Activated CD8-positive, alpha-beta T cell treated with anti-CD3 and anti-CD28 coated beads for 36 hours (primary cell): ENCODE data around the gene HIPK1. TPM values are rescaled to one million over a fixed set of nuclear protein-coding genes. Genes with fewer than 3 reads are reported as not detected.

ENCODE experiments used
- ATAC-seq: fragments of 200-7000 bp; cut with Tn5 transposase; one replicate; pipeline ENCODE4 v1.10.0; 2021; ENCODE audit warnings: mild to moderate bottlenecking, moderate library complexity
- CTCF ChIA-PET: fragments of 350-600 bp; sonication (Branson Sonifier 250); formaldehyde crosslinking; loops from one replicate; lab custom pipeline; 2021; ENCODE audit warnings: antibody characterized with exemption; lab: Charles Lee
- POLR2A ChIA-PET: fragments of 350-600 bp; sonication (Branson Sonifier 250); formaldehyde crosslinking; loops from one replicate; lab custom pipeline; 2021; ENCODE audit warnings: antibody characterized with exemption; lab: Charles Lee
- DNase-seq: peaks from one replicate; pipeline ENCODE4 v3.0.0-alpha.2; 2020
- H3K27ac Mint-ChIP-seq: one replicate; pipeline ENCODE4 v1.8.0; 2021; ENCODE audit warnings: mild to moderate bottlenecking, mixed read lengths
- H3K27me3 Mint-ChIP-seq: one replicate; pipeline ENCODE4 v1.8.0; 2021; ENCODE audit warnings: mixed read lengths
- H3K36me3 Mint-ChIP-seq: one replicate; pipeline ENCODE4 v1.8.0; 2021; ENCODE audit warnings: low read depth, mixed read lengths
- H3K4me1 Mint-ChIP-seq: one replicate; pipeline ENCODE4 v1.8.0; 2021; ENCODE audit warnings: low read depth, mixed read lengths
- H3K4me3 Mint-ChIP-seq: one replicate; pipeline ENCODE4 v1.8.0; 2021; ENCODE audit warnings: mild to moderate bottlenecking, moderate library complexity, mixed read lengths
- H3K9me3 Mint-ChIP-seq: one replicate; pipeline ENCODE4 v1.8.0; 2021; ENCODE audit warnings: mixed read lengths
- CTCF ChIP-seq: fragments of 200-600 bp; IDR thresholded peaks from one replicate; pipeline ENCODE4 v1.8.0; 2022; ENCODE audit warnings: antibody characterized with exemption, mild to moderate bottlenecking
- intact Hi-C: fragments of 100-400 bp; cut with micrococcal nuclease; formaldehyde crosslinking; loops from one replicate; pipeline ENCODE4 v1.10.0; 2022
- total RNA-seq, 2 experiments: library from RNA; stranded (reverse); gene quantifications; one replicate each; pipeline ENCODE4 v1.2.3, GENCODE V29; 2021

The HIPK1 gene
- total RNA-seq, 2 experiments from 2014 or later = 42.8 to 45.1 TPM

GRCh38 chr1:114008480-114008941 is 79.4 kb downstream of the HIPK1 start:
- CTCF ChIA-PET = interaction anchor here (1.5 to 3.5 kb wide), 2 partner anchors 26 to 274 kb away, joined by 4 to 13 read pairs; no protein-coding TSS in a partner anchor
- ATAC-seq = no peak

GRCh38 chr1:114008993-114009392 is 79.9 kb downstream of the HIPK1 start:
- POLR2A ChIA-PET = no interaction called here
- DNase-seq (no peak), ATAC-seq (no peak)
- H3K36me3 Mint-ChIP-seq = no peaks in the 10 kb centered on the region
- H3K27ac Mint-ChIP-seq = no peak overlapping the region
- no peaks in the 10 kb centered on the region for H3K4me1 Mint-ChIP-seq
- no peaks in the 10 kb centered on the region for H3K9me3 Mint-ChIP-seq
- no peak for TF ChIP-seq CTCF
- intact Hi-C loops = no loop called here
- no peaks in the 10 kb centered on the region for H3K27me3 Mint-ChIP-seq
- H3K4me3 Mint-ChIP-seq = no peak overlapping the region
- CTCF ChIA-PET = interaction anchor here (1.0 to 3.5 kb wide), 3 partner anchors 9 to 274 kb away, joined by 3 to 13 read pairs (median 4); no protein-coding TSS in a partner anchor

More at GRCh38 chr1:114008480-114008941, 79.4 kb downstream of the HIPK1 start:
- Mint-ChIP-seq H3K4me3 (no peak overlapping the region), H3K27me3 (no peaks in the 10 kb centered on the region), H3K36me3 (no peaks in the 10 kb centered on the region), H3K4me1 (no peaks in the 10 kb centered on the region), H3K27ac (no peak overlapping the region), H3K9me3 (no peaks in the 10 kb centered on the region)
- no peak for TF ChIP-seq CTCF
- POLR2A ChIA-PET = no interaction called here
- DNase-seq = no peak
- intact Hi-C loops = no loop called here

DNA sequence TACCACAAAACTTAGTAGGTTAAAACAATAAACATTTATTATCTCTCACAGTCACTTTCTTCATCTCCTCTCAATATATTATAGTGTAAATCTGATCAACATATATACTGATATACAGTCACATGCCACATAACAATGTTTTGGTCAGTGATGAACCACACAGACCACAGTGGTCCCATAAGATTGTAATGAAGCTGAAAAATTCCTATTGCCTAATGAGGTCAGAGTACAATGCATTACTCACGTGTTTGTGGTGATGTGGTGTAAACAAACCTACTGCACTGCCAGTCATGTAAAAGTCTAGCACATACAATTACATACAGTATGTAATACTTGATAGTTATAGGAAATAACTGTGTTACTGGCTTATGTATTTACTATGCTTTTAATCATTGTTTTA is 80.3 kb downstream of the HIPK1 start:
- no peak for DNase-seq
- H3K4me3 Mint-ChIP-seq = no peak overlapping the region
- H3K27me3 Mint-ChIP-seq = no peaks in the 10 kb centered on the region
- ChIA-PET CTCF (interaction anchor here (1.0 to 3.5 kb wide), 3 partner anchors 9 to 273 kb away, joined by 3 to 13 read pairs (median 4); no protein-coding TSS in a partner anchor), POLR2A (no interaction called here)
- TF ChIP-seq CTCF = no peak
- no peak overlapping the region for H3K27ac Mint-ChIP-seq
- no peaks in the 10 kb centered on the region for H3K4me1 Mint-ChIP-seq
- H3K9me3 Mint-ChIP-seq = no peaks in the 10 kb centered on the region
- H3K36me3 Mint-ChIP-seq = no peaks in the 10 kb centered on the region
- no peak for ATAC-seq
- intact Hi-C loops = no loop called here

DNA sequence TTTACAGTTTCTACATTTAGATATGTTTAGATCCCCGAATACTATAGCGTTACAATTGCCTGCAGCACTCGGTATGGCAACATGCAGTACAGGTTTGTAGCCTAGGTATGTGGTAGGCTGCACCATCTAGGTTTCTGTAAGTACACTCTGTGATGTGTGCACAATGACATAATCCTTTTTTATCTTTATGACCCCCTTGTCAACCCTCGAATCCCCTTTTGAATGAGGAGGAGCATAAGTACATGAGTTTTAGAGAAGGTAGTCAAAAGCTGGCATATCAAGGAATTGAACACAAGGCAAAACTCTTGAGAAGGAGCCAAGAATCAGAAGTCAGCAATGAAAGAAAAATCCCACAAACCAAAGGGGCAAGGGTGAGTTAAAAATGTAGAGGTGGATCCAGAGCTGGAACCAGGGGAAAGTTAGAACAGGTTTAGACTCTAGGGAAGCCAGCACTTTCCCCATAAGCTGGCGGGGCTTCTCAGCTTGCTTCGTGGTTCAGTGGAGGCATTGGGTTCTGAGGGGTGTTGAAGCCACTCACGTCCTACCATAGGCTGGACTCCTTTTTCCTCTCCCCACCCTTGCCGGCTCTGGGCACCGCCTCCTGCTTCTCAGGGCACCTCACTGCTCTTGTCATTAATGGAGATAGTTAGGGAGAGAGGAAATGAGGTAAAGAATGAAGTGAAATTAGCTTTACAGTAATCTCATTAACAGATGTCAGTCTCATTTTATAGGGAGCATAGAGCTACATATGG is 81.5 kb downstream of the HIPK1 start:
- DNase-seq (no peak), ATAC-seq (no peak)
- no peaks in the 10 kb centered on the region for H3K9me3 Mint-ChIP-seq
- H3K36me3 Mint-ChIP-seq = no peaks in the 10 kb centered on the region
- H3K27me3 Mint-ChIP-seq = no peaks in the 10 kb centered on the region
- ChIA-PET CTCF (interaction anchor here (3.5 kb wide), 1 partner anchor 272 kb away, joined by 13 read pairs; no protein-coding TSS in a partner anchor), POLR2A (interaction anchor here (0.8 kb wide), 1 partner anchor 13 kb away, joined by 3 read pairs; no protein-coding TSS in a partner anchor)
- intact Hi-C loops = no loop called here
- no peak for TF ChIP-seq CTCF
- no peak overlapping the region for H3K4me3 Mint-ChIP-seq
- no peak overlapping the region for H3K27ac Mint-ChIP-seq
- no peaks in the 10 kb centered on the region for H3K4me1 Mint-ChIP-seq

- Mint-ChIP-seq H3K36me3 (no peaks in the 10 kb centered on the region), H3K27ac (no peak overlapping the region), H3K9me3 (no peaks in the 10 kb centered on the region), H3K4me1 (no peaks in the 10 kb centered on the region), H3K4me3 (no peak overlapping the region), H3K27me3 (peaks cover 2% of the 10 kb centered on the region)
- no peak for TF ChIP-seq CTCF
- DNase-seq = no peak
- no peak for ATAC-seq
- CTCF ChIA-PET = no interaction called here
- intact Hi-C loops = no loop called here
- POLR2A ChIA-PET = no interaction called here
These were observed 82.7 kb downstream of the HIPK1 start for GRCh38 chr1:114011796-114012195.
